NCI-H1694 treated with DMSO at 0.1 percent for 48 hours (cell line): Measurements from ENCODE around the gene KCNA2.

Experiments used
- DNase-seq: peaks from one replicate; lab custom pipeline; 2025; lab: John Stamatoyannopoulos, UW

The KCNA2 gene

DNA sequence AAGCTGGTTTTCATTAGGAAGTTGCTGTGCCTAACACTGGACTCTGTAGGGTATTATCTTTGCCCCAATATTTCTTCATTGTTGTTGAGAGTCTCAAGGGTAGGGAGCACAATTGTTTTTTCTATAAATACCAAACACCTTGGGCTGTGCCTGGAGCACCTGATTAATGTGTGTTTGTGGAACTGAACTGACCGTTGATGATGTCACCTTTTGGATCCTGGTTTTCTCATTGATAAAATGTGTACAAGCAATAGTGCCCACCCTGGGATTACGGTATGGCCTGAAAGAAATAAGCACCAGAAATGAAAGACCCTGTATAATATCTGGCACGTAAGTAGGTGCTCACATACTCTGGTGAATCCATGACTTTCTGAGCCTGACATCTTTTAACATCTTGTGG, 39.3 kb downstream of the KCNA2 start:
- no peak for DNase-seq

GRCh38 chr1:110565565-110565964, 40.6 kb downstream of the KCNA2 start:
- no peak for DNase-seq

DNA sequence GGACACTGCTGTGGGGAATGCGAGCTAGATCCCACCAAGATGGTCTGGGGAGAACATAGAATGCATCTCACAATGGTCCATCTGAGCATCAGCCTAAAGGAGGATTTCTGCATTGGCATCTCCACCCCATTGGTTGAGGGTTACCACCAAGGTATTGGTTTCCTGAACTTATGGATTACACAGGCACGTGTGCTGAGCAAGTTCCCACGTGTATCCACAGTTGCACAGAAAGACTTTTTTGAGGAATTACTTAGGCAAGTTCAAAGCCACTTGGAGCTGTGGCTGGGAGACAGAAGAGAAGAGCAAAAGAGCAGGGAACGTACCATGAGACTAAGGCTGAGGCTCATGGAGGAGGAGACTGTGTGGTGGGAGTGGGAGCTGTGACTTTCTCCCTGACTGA, 43.1 kb downstream of the KCNA2 start:
- DNase-seq = no peak

DNA sequence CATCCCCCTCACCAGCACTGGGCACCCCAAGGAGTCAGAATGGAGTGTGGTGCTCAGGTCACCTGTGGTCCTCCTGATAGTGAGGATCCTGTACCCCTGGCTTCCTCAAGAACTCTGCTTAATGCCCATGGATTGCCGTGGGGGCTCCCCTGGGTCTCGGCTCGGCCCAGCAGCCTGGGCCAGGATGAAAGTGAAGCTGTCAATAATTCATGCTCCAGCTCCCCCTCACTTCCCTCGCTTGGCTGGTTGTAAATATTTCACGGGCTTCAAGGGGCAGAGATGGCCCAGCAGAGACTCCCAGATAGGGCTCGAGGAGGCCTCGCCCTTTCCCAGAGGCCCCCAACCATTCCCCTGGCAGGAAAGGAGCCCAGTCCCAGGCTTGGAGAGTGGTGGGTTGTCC, 44.6 kb downstream of the KCNA2 start:
- no peak for DNase-seq

DNA sequence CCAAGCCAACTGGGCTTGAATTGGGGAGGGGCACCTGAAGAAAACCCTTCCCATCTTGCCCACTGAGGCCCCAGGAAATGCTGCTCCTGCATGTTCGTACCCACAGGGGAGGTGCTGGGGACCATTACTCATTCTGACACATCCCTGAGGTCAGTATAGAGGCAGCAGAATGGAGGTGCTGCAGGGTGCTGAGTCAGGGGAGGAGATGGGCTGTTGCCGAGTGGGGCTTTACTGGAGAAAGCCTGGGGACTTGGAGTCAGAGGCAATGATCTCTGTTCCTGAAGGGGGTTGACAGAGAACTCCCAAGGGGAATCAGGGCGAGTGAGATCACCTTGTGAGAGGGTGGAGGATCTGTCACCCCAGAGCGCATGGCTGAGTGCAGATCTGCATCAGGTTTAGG, 47.0 kb downstream of the KCNA2 start:
- DNase-seq = no peak

DNA sequence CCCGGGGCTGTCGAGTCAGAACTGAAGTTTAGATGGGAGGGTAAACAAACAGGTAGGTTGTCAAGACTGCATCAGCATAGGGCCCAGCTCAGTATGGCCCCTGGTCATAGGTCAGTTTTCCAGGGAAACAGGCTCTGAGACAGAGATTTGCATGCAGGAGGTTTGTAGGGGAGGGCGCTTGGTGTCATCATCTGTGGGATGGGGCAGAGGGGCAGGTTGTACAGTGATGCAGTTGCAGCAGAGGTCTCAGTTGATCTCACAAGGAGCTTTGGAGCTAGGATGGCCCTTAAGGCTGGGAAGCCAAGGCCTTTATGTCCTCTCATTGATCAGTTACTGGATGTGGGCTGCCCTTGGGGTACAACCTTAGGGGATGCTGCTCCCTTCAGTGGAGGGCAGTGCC, 48.7 kb downstream of the KCNA2 start:
- DNase-seq = no peak

DNA sequence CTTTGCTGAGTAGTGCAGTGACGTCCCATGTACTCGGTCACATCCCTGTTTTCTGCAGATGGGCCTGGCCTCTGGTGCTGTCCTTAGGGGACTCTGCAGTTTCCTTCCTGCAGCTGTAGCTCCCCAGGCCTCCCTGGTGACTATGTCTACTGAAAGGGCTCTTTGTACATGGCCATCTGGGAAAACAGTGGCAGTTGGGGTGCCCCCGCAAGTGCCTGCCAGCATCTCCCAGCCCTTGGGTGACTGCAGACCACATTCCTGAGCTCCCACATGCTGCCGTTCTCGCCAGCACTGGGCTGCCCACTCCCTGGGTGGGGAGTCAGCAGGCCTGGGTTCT, 49.7 kb downstream of the KCNA2 start:
- no peak for DNase-seq

DNA sequence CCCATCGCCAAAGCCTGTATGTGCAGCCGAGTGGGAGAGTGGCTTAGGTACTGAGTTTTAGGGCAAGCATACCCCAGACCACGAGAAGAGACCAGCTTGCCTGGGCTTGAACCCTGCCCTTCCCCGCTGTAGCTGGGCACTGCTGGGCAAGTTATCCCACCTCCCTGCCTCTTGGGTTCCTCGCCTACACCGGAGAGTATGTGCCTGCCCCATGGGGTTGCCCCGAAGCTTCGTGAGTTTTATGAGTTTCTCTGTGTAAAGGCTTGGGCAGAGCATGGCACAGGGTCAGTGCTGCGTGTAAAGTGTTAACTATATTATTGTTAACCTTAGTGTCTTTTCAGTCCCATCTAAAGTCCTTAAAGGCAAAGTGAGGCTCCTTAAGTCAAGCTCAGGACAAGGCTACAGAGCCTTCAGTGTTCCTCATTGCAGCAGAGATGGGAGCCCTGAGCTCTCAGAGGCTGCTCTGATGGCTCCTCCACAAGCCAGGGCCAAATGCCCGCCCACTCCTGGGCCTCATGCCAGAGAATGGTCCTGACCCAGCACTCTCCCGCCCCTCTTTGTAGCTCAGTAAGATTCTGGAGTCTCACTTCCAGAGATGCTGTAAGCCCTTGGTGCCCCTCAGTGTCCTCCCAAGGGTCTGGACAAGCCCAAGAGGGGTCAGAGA, 50.2 kb downstream of the KCNA2 start:
- no peak for DNase-seq

DNA sequence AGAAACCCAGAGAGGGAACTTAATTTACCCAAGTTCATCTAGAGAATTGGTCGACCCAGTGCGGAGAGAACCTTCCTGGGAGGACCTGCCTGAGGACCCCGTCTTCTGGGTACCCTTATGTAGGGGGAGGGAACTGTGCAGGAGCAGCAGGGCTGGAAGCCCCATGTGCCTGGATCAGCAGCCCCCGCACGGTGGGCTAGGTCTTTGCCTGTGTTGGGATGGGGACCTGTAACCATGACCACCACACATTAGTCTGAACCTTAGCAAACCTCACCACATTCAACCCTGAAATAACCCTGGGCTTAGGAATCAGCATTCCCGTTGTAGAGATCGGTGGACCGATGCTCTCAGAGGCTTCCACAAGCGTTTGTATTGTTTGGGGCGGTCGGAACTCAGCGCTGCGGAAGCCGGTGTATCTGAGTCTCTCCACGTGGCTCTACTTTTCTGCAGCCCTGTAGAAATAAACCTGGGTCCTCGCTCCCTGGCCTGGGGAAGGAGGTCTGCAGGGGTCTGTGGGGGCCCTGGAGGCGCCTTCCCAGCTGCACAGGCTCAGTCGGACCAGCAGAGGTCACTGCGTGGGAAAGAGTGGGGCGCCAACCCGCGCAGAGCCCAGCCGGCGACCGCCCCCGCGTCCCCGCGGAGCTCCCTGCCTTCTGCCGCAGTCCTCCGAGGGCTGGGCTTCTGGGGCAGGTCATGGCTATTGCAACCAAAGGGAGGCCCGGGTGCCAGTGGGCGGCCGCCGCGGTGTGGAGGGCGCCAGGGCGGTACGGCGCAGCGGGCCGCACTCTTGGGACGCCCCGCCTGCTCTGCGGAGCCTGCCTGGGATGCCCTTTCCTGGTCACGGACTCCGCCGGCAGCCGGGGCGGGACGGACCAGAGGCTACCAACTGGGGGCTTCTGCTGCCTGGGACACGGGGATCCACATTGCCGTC, 51.0 kb downstream of the KCNA2 start:
- DNase-seq = no peak

- no peak for DNase-seq
Observed at GRCh38 chr1:110551278-110551809, 54.8 kb downstream of the KCNA2 start.

- DNase-seq = no peak
Observed at GRCh38 chr1:110549831-110550230, 56.3 kb downstream of the KCNA2 start.

DNA sequence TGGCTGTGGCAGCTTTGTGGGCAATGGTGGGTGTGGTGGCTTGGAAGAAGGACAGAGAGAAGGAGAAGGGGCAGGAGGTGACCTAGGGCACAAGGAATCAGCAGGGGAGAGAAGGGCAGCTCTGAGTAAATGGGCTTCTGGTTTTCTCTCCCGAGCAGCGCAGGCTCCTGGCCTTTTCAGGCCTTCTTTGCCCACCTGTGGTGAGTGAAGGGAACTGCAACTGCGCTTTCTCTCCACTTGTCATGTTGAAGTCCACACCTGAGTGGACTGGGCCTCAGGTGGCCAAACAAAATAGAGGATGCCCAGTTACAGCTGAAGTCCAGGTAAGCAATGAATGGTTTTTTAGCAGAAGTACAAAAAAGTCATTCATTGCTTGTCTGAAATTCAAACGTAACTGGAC, 57.8 kb downstream of the KCNA2 start:
- peak; percentile 54 for DNase-seq

DNA sequence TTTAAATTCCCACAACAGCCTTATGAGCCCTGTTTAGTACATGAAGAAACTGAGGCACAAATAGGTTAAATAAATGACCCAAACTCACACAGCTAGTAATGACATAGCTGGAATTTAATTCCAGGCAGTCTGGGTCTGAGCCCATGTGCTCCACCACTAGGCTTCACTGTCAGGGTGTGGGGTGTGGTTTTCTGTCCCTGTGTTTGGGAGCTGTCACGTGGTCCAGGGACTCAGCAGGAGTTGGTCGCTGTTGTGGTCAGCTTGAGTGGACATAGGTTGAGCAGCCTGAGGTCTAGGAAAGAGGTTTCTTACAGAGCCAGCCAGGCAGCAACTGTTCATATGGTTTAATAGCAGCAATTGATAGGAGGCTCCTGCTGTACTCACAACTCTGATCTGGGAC, 59.1 kb downstream of the KCNA2 start:
- no peak for DNase-seq

- DNase-seq = no peak
Observed at GRCh38 chr1:110545492-110545891, 60.7 kb downstream of the KCNA2 start.

GRCh38 chr1:110544753-110545152, 61.4 kb downstream of the KCNA2 start:
- no peak for DNase-seq
